ENCODE results near the gene SFPQ.

SFPQ gene

GRCh38 chr1:35179908-35180307 is 13.0 kb downstream of the SFPQ start:
- H3K4me3 ChIP-seq (replicated peaks; ENCODE audit: low read depth, low read length), result no peak overlapping the region
- no peak for DNase-seq (ENCODE audit: low read depth)
- no peak for TF ChIP-seq CTCF (IDR thresholded peaks at IDR 0.05; ENCODE audit: low read length, missing control alignments)

- H3K4me3 ChIP-seq (replicated peaks; ENCODE audit: low read depth, low read length), result no peak overlapping the region
- no peak for DNase-seq (ENCODE audit: low read depth)
- no peak for TF ChIP-seq CTCF (IDR thresholded peaks at IDR 0.05; ENCODE audit: low read length, missing control alignments)
Measured at GRCh38 chr1:35178874-35179380, 14.0 kb downstream of the SFPQ start.

GRCh38 chr1:35178295-35178695 is 14.7 kb downstream of the SFPQ start:
- no peak for TF ChIP-seq CTCF (IDR thresholded peaks at IDR 0.05; ENCODE audit: low read length, missing control alignments)
- no peak overlapping the region for H3K4me3 ChIP-seq (replicated peaks; ENCODE audit: low read depth, low read length)
- no peak for DNase-seq (ENCODE audit: low read depth)

GRCh38 chr1:35177237-35177786 is 15.6 kb downstream of the SFPQ start:
- no peak for TF ChIP-seq CTCF (IDR thresholded peaks at IDR 0.05; ENCODE audit: low read length, missing control alignments)
- no peak for DNase-seq (ENCODE audit: low read depth)

GRCh38 chr1:35175602-35176001 is 17.3 kb downstream of the SFPQ start:
- no peak for TF ChIP-seq CTCF (IDR thresholded peaks at IDR 0.05; ENCODE audit: low read length, missing control alignments)
- no peak for DNase-seq (ENCODE audit: low read depth)
- no peak overlapping the region for H3K4me3 ChIP-seq (replicated peaks; ENCODE audit: low read depth, low read length)

More at GRCh38 chr1:35177237-35177786, 15.6 kb downstream of the SFPQ start:
- no peak overlapping the region for H3K4me3 ChIP-seq (replicated peaks; ENCODE audit: low read depth, low read length)

- no peak overlapping the region for H3K4me3 ChIP-seq (replicated peaks; ENCODE audit: low read depth, low read length)
Measured at GRCh38 chr1:35175098-35175576, 17.8 kb downstream of the SFPQ start.

More at GRCh38 chr1:35175098-35175576, 17.8 kb downstream of the SFPQ start:
- no peak for DNase-seq (ENCODE audit: low read depth)
- no peak for TF ChIP-seq CTCF (IDR thresholded peaks at IDR 0.05; ENCODE audit: low read length, missing control alignments)
